HG02763 (cell line): ENCODE measurements around the gene ZFTA.
"Not testable (repeated sequence)": the region's sequence is repeated elsewhere in the genome, so short reads cannot be mapped to it uniquely, and the experiment has no call there.

ENCODE experiments used
- ATAC-seq: cut with Tn5 transposase; IDR thresholded peaks from one replicate; pipeline ENCODE4 v1.9.1; 2021; ENCODE audit warnings: mild to moderate bottlenecking, moderate library complexity; ENCODE audit not compliant: unreplicated experiment

Gene ZFTA

GRCh38 chr11:63768237-63769041, at the start of gene ZFTA:
Gene ZFTA, minus strand, starts transcription at chr11:63768775. Its CDS starts 153 bp downstream, at chr11:63768622.
- peak; percentile 47 for ATAC-seq

DNA sequence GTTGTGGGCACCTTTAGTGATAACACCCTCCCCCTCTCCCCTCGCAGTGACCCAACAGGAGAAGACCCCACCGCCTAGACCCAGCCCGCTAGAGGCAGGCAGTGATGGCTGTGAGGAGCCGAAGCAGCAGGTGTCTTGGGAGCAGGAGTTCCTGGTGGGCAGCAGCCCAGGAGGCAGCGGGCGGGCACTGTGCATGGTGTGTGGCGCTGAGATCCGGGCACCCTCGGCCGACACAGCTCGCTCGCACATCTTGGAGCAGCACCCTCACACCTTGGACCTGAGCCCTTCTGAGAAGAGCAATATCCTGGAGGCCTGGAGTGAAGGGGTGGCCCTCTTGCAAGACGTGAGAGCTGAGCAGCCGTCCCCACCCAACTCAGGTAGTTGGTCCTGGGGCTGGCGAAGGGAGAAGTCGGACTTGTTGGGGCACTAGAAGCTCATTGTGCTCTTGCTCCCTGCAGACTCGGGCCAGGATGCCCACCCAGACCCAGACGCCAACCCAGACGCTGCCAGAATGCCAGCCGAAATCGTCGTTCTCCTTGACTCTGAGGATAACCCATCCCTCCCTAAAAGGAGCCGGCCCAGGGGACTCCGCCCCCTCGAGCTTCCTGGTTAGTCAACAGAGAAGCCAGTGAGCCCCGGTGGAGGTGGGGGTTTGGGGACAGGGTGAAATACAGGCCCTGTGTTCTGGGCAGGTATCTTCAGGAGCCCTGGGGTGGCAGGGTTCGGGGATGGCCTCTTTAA, 49.4 kb upstream of the ZFTA start:
- no peak for ATAC-seq

GRCh38 chr11:63816732-63817131, 48.2 kb upstream of the ZFTA start:
- no peak for ATAC-seq

DNA sequence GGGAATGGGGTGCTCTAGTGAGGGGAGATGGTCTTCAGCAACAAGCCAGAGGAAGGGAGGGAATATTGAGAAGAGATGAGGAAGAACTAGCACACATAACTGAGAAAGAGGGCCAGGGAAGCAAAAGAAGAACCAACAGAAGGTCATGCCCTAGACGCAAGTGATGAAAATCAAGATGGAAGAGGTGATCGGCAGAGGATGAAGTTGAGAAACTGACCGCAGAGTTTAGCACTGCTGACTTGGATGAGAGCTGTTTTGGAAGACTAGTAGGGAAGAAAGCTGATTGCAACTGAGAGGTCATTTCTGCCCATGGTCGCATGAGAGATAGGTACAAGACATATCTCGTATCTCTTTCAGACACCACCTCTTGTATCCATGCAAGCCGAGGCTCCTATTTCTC, 47.6 kb upstream of the ZFTA start:
- ATAC-seq: no peak

DNA sequence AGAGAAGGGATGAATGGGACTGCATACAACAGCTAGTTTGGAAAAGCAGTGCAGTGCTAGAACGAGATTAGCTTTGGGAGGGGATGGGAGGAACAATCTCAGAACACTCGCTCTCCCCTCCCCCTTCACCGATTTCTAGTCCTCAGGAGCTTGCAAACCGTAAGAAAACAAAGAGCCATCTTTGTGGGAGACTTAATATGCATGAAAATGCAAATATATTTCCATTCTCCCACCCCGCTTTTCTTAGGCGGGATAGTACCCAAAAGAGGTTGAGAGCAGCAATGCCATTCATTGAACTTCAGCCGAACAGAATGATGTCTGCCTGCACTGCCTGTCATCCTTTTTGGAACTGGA, 45.8 kb upstream of the ZFTA start:
- no peak for ATAC-seq

DNA sequence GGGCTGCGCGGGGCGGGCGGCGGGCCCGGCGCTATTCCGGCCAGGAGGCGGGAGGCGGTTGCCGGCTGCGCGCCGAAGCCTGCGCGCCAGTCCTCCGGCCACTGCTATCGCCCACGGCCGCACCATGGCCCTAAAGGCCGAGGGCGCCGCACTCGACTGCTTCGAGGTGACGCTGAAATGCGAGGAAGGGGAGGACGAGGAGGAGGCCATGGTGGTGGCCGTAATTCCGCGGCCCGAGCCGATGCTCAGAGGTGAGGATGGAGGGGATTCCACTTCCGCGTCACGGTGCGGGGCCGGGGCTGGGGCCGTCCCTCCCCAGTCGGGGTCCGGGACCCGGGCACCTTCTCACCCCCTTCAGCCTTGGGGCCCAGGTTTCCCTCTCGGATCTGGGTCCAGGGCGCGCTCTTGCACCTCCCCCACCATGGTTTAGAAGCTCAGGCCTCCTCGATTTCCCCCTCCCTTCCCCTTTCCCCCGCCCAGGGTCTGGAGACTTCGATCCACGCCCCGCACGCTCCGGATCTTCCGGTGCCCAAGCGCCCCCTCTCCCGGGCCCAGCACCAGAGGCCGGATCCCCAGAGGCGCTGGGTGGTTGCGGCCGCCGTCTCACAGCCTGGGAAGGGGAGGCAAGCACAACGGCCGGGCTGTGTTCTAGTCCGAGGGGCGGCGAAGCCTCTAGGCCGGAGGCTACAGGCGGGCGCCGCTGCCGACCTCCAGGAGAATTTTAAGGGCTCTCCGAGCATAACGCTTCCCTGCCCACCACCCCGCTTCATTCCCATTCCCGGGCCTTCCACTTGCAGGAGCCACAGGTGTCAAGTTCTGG, 45.2 kb upstream of the ZFTA start:
- peak; percentile 28 for ATAC-seq

DNA sequence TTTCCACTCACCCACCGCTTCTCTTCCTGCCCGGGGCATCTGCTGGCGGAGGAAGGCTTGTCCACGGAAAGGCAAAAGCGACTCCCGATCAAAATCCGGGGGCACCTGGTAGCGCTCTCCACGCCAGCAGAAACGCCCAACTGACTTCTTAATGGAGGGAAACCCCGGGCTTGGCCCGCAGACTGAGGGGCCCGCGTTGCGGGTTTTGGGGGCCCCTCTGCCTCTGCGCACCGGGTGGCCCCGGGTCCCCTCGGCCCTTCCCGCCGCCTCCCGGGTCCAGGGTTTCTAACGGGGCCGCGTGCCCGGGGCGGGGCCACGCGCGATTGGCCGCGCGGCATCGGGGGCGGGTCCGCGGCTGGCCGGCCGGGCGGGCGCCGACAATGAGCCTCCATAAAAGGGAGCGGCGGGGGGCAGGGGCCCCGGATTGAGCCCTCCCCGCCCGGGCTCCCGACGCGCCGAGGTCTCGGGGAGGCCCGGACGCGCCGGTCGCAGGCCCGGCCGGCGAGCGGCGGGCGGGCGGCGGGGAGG, 44.5 kb upstream of the ZFTA start, which contains the start of gene SPINDOC:
Gene SPINDOC (plus strand): TSS at position 422 of the 528 bp plus-strand sequence. CDS start 231 bp downstream, outside the sequence.
- ATAC-seq: peak; percentile 87

- no peak for ATAC-seq
Observed at GRCh38 chr11:63811522-63811921, 42.9 kb upstream of the ZFTA start.

DNA sequence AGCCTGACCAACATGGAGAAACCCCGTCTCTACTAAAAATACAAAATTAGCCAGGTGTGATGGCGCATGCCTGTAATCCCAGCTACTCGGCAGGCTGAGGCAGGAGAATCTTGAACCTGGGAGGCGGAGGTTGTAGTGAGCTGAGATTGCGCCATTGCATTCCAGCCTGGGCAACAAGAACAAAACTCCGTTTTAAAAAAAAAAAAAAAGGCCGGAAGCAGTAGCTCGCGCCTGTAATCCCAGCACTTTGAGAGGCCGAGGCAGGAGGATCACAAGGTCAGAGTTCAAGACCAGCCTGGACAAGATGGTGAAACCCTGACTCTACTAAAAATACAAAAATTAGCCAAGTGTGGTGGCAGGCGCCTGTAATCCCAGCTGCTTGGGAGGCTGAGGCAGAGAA, 41.8 kb upstream of the ZFTA start:
- not testable (repeated sequence) for ATAC-seq

- ATAC-seq: no peak
Observed at GRCh38 chr11:63805844-63806415, 37.4 kb upstream of the ZFTA start.

- no peak for ATAC-seq
Observed at GRCh38 chr11:63804259-63804658, 35.7 kb upstream of the ZFTA start.

- no peak for ATAC-seq
Observed at GRCh38 chr11:63802637-63803414, 34.3 kb upstream of the ZFTA start.

DNA sequence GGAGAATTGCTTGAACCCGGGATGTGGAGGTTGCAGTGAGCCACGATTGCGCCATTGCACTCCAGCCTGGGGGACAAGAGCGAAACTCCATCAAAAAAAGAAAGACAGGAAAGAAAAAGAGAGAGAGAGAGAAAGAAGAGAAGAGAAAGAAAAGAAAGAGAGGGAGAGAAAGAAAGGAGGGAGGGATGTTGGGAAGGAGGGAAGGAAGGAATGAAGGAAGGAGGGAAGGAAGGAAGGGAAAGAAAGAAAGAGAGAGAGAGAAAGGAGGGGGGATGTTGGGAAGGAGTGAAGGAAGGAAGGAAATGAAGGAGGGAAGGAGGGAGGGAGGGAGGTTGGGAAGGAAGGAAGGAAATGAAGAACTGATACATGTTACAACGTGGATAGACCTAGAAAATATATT, 32.3 kb upstream of the ZFTA start:
- no peak for ATAC-seq

- no peak for ATAC-seq
Observed at GRCh38 chr11:63795066-63795465, 26.5 kb upstream of the ZFTA start.

GRCh38 chr11:63793161-63793560, 24.6 kb upstream of the ZFTA start:
- no peak for ATAC-seq

- ATAC-seq: no peak
Observed at GRCh38 chr11:63791495-63792167, 23.1 kb upstream of the ZFTA start.

DNA sequence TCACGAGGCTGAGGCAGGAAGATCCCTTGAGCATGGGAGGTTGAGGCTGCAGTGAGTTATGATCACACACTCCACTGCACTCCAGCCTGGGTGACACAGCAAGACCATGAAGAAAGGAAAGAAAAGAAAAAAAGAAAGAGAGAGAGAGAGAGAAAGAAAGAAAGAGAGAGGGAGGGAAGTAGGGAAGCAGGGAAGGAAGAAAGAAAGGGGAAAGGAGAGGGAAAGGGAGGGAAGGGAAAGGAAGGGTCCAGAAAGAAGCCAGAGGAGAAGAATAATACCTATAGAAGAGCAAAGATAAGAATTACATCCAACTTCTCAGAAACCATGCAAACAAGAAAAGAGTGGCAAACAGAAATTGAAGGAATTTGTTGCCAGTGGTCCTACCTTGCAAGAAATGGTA, 17.2 kb upstream of the ZFTA start:
- no peak for ATAC-seq

GRCh38 chr11:63783925-63784592, 15.5 kb upstream of the ZFTA start:
- ATAC-seq: no peak

DNA sequence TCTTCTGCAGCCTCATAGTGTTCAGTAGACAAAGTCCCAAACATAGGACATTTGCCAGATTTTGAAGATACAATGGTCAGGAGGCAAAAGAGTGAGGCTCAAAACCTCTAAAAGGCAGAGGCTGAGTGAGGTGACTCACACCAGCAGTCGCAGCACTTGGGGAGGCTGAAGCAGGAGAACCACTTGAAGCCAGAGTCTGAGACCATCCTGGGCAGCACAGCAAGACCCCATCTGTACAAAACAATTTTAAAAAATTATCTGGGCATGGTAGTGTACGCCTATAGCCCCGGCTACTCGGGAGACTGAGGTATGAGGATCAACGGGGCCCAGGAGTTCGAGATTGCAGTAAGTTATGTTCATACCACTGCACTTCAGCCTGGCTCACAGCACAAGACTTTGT, 14.2 kb upstream of the ZFTA start:
- no peak for ATAC-seq
